Bronchial epithelial cell (primary cell): Measurements from ENCODE around the gene AP5Z1. TPM values are rescaled to one million over a fixed set of nuclear protein-coding genes. Genes with fewer than 3 reads are reported as not detected.

ENCODE experiments used
- DNase-seq: peaks from one replicate; pipeline ENCODE4 v3.0.0-alpha.2; 2010; ENCODE audit warnings: low read depth
- FAIRE-seq: peaks from 2 replicates; lab custom pipeline; 2011; peaks lifted over from hg19 to GRCh38; lab: Jason Lieb, UNC
- H3K27me3 ChIP-seq: 2 replicates; pipeline ENCODE4 v1.5.1; 2011; ENCODE audit warnings: low read length; ENCODE audit not compliant: control insufficient read depth, insufficient read depth
- H3K36me3 ChIP-seq: 2 replicates; pipeline ENCODE4 v1.5.1; 2011; ENCODE audit warnings: low read length; ENCODE audit not compliant: control insufficient read depth, insufficient read depth
- H3K4me3 ChIP-seq: 2 replicates; pipeline ENCODE4 v1.5.1; 2011; ENCODE audit warnings: mild to moderate bottlenecking, low read depth, low read length, control low read depth
- CTCF ChIP-seq: IDR thresholded peaks from 2 replicates; pipeline ENCODE4 v1.5.1; 2011; ENCODE audit warnings: mild to moderate bottlenecking, moderate library complexity, low read length, control low read depth, inconsistent platforms; ENCODE audit not compliant: insufficient read depth, severe bottlenecking
- total RNA-seq: library from RNA; depleted of rRNA; stranded (reverse); fragments of >200 nt; gene quantifications from 2 replicates; pipeline ENCODE4 v1.2.1, GENCODE V29; 2014

Gene AP5Z1
- total RNA-seq, 1 donor from 2014 or later: 24.5 TPM

- no peak overlapping the region for H3K4me3 ChIP-seq
- H3K27me3 ChIP-seq: no peaks in the 10 kb centered on the region
- no peak for DNase-seq
- FAIRE-seq: no peak
- no peak for TF ChIP-seq CTCF
- H3K36me3 ChIP-seq: peaks cover 9% of the 10 kb centered on the region
These were observed 45.1 kb upstream of the AP5Z1 start for GRCh38 chr7:4730276-4730675.

GRCh38 chr7:4730971-4731370 lies 44.5 kb upstream of the AP5Z1 start:
- no peak for FAIRE-seq
- H3K36me3 ChIP-seq: peaks cover 9% of the 10 kb centered on the region
- no peak for TF ChIP-seq CTCF

GRCh38 chr7:4731803-4732202 lies 43.6 kb upstream of the AP5Z1 start:
- peaks cover 9% of the 10 kb centered on the region for H3K36me3 ChIP-seq
- FAIRE-seq (no peak), DNase-seq (no peak)
- H3K27me3 ChIP-seq: no peaks in the 10 kb centered on the region
- no peak overlapping the region for H3K4me3 ChIP-seq
- no peak for TF ChIP-seq CTCF

More at GRCh38 chr7:4730971-4731370, 44.5 kb upstream of the AP5Z1 start:
- Histone ChIP-seq H3K27me3 (no peaks in the 10 kb centered on the region), H3K4me3 (no peak overlapping the region)
- no peak for DNase-seq

GRCh38 chr7:4733936-4734528 lies 41.4 kb upstream of the AP5Z1 start:
- Histone ChIP-seq H3K4me3 (no peak overlapping the region), H3K36me3 (peaks cover 9% of the 10 kb centered on the region), H3K27me3 (no peaks in the 10 kb centered on the region)
- no peak for FAIRE-seq
- no peak for DNase-seq
- TF ChIP-seq CTCF: no peak

GRCh38 chr7:4734587-4735345 lies 40.7 kb upstream of the AP5Z1 start:
- no peak for FAIRE-seq
- H3K36me3 ChIP-seq: peaks cover 8% of the 10 kb centered on the region
- DNase-seq: no peak
- no peaks in the 10 kb centered on the region for H3K27me3 ChIP-seq
- H3K4me3 ChIP-seq: no peak overlapping the region
- TF ChIP-seq CTCF: no peak
